CD4-positive, alpha-beta T cell treated with Interleukin-1 beta for 1 hour (primary cell): ENCODE results near the gene SLC25A6.
A peak's percentile ranks its signal among the peaks of the same experiment; 100 is the strongest.
"Not testable (repeated sequence)": the region's sequence is repeated elsewhere in the genome, so short reads cannot be mapped to it uniquely, and the experiment has no call there.

ENCODE experiments used
- DNase-seq, 2 donors: peaks; one replicate each; pipeline ENCODE4 v3.0.0-alpha.2; 2020 to 2022

The SLC25A6 gene

GRCh38 chrX:1391707-1392375 lies at the start of gene SLC25A6:
Gene SLC25A6, minus strand, starts transcription at chrX:1392113. Its CDS starts 104 bp downstream, at chrX:1392009.
- peak; percentile 99 for DNase-seq

- DNase-seq, result no peak
These were observed 48.6 kb upstream of the SLC25A6 start for GRCh38 chrX:1440506-1440905.

- DNase-seq, result no peak
These were observed 43.5 kb upstream of the SLC25A6 start for GRCh38 chrX:1435241-1435895.

GRCh38 chrX:1434871-1435240 lies 42.9 kb upstream of the SLC25A6 start:
- DNase-seq, result no peak

GRCh38 chrX:1433646-1434357 lies 41.9 kb upstream of the SLC25A6 start:
- no peak for DNase-seq

GRCh38 chrX:1430451-1430850 lies 38.5 kb upstream of the SLC25A6 start:
- DNase-seq, result no peak

GRCh38 chrX:1427756-1428155 lies 35.8 kb upstream of the SLC25A6 start:
- no peak for DNase-seq

GRCh38 chrX:1426321-1426720 lies 34.4 kb upstream of the SLC25A6 start:
- not testable (repeated sequence) for DNase-seq

GRCh38 chrX:1425381-1425780 lies 33.5 kb upstream of the SLC25A6 start:
- DNase-seq, result no peak

- DNase-seq, result no peak
These were observed 32.4 kb upstream of the SLC25A6 start for GRCh38 chrX:1424147-1424851.

- no peak for DNase-seq
These were observed 31.3 kb upstream of the SLC25A6 start for GRCh38 chrX:1423215-1423614.

- DNase-seq, result no peak
These were observed 30.2 kb upstream of the SLC25A6 start for GRCh38 chrX:1422135-1422465.

GRCh38 chrX:1421433-1422134 lies 29.7 kb upstream of the SLC25A6 start:
- DNase-seq, result no peak

- no peak for DNase-seq
These were observed 28.5 kb upstream of the SLC25A6 start for GRCh38 chrX:1420371-1420770.

GRCh38 chrX:1419545-1420355 lies 27.8 kb upstream of the SLC25A6 start:
- DNase-seq, result no peak

- no peak for DNase-seq
These were observed 27.1 kb upstream of the SLC25A6 start for GRCh38 chrX:1418901-1419544.

GRCh38 chrX:1417921-1418771 lies 26.2 kb upstream of the SLC25A6 start:
- no peak for DNase-seq

- no peak for DNase-seq
These were observed 25.2 kb upstream of the SLC25A6 start for GRCh38 chrX:1416965-1417760.

GRCh38 chrX:1416327-1416784 lies 24.4 kb upstream of the SLC25A6 start:
- no peak for DNase-seq
